ENCODE results near the gene TNK1. TPM values are rescaled to one million over a fixed set of nuclear protein-coding genes. Genes with fewer than 3 reads are reported as not detected.

Gene TNK1
- polyA plus RNA-seq (2012; rRNA removed): 0.64 and 0.75 TPM in 2 replicates
- 0.24 and 0.59 TPM in 2 replicates for polyA plus RNA-seq (2012; cell fraction: cytosol; rRNA removed)
- polyA plus RNA-seq (2012; cell fraction: nucleus; rRNA removed): 2.2 and 3.3 TPM in 2 replicates

GRCh38 chr17:7380855-7381683 lies at the start of gene TNK1:
TNK1 (plus strand) TSS chr17:7381089; CDS start chr17:7382927, 1,838 bp downstream.
- Histone ChIP-seq H3K9ac (no peak within 1 kb of the TSS), H3K4me2 (peak within 1 kb of the TSS; percentile 37), H3K9me2 (no peaks in the 10 kb centered on the region), H3K27me3 (ENCODE audit: insufficient read depth) (peaks cover 8% of the 10 kb centered on the region; the same call in 1 of the 2 replicates), H3K4me1 (ENCODE audit: control insufficient read depth in 1 of 2, insufficient read depth in 2 of 2, low read depth in 1 of 2, low read length in 1 of 2) (peaks cover 0 to 32% of the 10 kb centered on the region in 2 experiments; a peak in 2 of 4 replicates), H3F3A (replicated peaks; ENCODE audit: insufficient read depth) (no peaks in the 10 kb centered on the region), H3K36me3 (replicated peaks in 1 of 2; ENCODE audit: control insufficient read depth in 1 of 2, insufficient read depth in 2 of 2, low read length in 1 of 2) (no peaks in the 10 kb centered on the region), H4K20me1 (ENCODE audit: insufficient read depth) (no peaks in the 10 kb centered on the region), H3K9me3 (no peaks in the 10 kb centered on the region), H3K27ac (ENCODE audit: low read depth in 2 of 2, low read length in 1 of 2) (no peak within 1 kb of the TSS), H2AFZ (ENCODE audit: low read depth) (no peak within 1 kb of the TSS), H3K79me2 (ENCODE audit: insufficient read depth) (no peaks in the 10 kb centered on the region), H3K4me3 (ENCODE audit: low read depth in 2 of 2, low read length in 1 of 2) (peak within 1 kb of the TSS in 1 of 2 experiments; percentile 32; a peak in 2 of 4 replicates)
- POLR2A ChIA-PET: interaction anchor here (0.6 to 1.2 kb wide), 4 partner anchors 9 to 160 kb away, joined by 3 to 4 read pairs (median 3); partner anchors contain the start of gene TMEM256
- TF ChIP-seq ZBTB33 (IDR thresholded peaks at IDR 0.05; ENCODE audit: borderline replicate concordance, low read depth) (no peak), GABPA (IDR thresholded peaks at IDR 0.05; ENCODE audit: low read depth) (no peak), ELF1 (IDR thresholded peaks at IDR 0.05) (no peak), FOXM1 (IDR thresholded peaks at IDR 0.05; ENCODE audit: low read depth) (no peak), EP300 (IDR thresholded peaks at IDR 0.05; ENCODE audit: borderline replicate concordance in 1 of 2, low read depth in 1 of 2, low read length in 1 of 2) (no peak), NFIC (IDR thresholded peaks at IDR 0.05; ENCODE audit: borderline replicate concordance) (no peak), FOSL2 (IDR thresholded peaks at IDR 0.05; ENCODE audit: borderline replicate concordance, low read depth) (no peak), USF1 (IDR thresholded peaks at IDR 0.05; ENCODE audit: borderline replicate concordance, low read depth) (no peak), JUND (IDR thresholded peaks at IDR 0.05) (no peak), MXI1 (IDR thresholded peaks at IDR 0.05; ENCODE audit: low read depth, low read length) (no peak), RFX5 (IDR thresholded peaks at IDR 0.05; ENCODE audit: low read length) (no peak)
- CTCF ChIA-PET: interaction anchor here (0.8 to 1.3 kb wide), 6 partner anchors 9 to 208 kb away, joined by 3 to 11 read pairs (median 4); no protein-coding TSS in a partner anchor
- 44% methylated on average over 20 of the region's 52 CpGs for WGBS (ENCODE audit: low lambda C conversion rate)
- DNase-seq: peak; percentile 64

GRCh38 chr17:7332111-7332510 lies 48.8 kb upstream of the TNK1 start:
- no peaks in the 10 kb centered on the region for H3K36me3 ChIP-seq (replicated peaks in 1 of 2; ENCODE audit: control insufficient read depth in 1 of 2, insufficient read depth in 2 of 2, low read length in 1 of 2)
- ChIA-PET POLR2A (no interaction called here), CTCF (no interaction called here)
- H3K9ac ChIP-seq: no peak overlapping the region
- H3K27ac ChIP-seq (ENCODE audit: low read depth in 2 of 2, low read length in 1 of 2): no peak overlapping the region
- H3F3A ChIP-seq (replicated peaks; ENCODE audit: insufficient read depth): no peaks in the 10 kb centered on the region
- DNase-seq: no peak
- no peaks in the 10 kb centered on the region for H3K9me2 ChIP-seq
- H4K20me1 ChIP-seq (ENCODE audit: insufficient read depth): no peaks in the 10 kb centered on the region
- peaks cover 17% of the 10 kb centered on the region; the same call in 1 of the 2 replicates for H3K79me2 ChIP-seq (ENCODE audit: insufficient read depth)
- H3K4me2 ChIP-seq: no peak overlapping the region
- no peaks in the 10 kb centered on the region for H3K9me3 ChIP-seq
- 51% methylated on average over 2 of the region's 7 CpGs for WGBS (ENCODE audit: low lambda C conversion rate)
- no peak overlapping the region for H2AFZ ChIP-seq (ENCODE audit: low read depth)
- H3K27me3 ChIP-seq (ENCODE audit: insufficient read depth): peaks cover 2% of the 10 kb centered on the region; the same call in 1 of the 2 replicates
- no peak overlapping the region for H3K4me3 ChIP-seq (ENCODE audit: low read depth in 2 of 2, low read length in 1 of 2)
- peaks cover 3 to 13% of the 10 kb centered on the region in 2 experiments; a peak in 2 of 4 replicates for H3K4me1 ChIP-seq (ENCODE audit: control insufficient read depth in 1 of 2, insufficient read depth in 2 of 2, low read depth in 1 of 2, low read length in 1 of 2)
- no peak for TF ChIP-seq RAD21 (IDR thresholded peaks at IDR 0.05; ENCODE audit: low read length)
- no peak for TF ChIP-seq FOSL2 (IDR thresholded peaks at IDR 0.05; ENCODE audit: borderline replicate concordance, low read depth)
- no peak for TF ChIP-seq YY1 (IDR thresholded peaks at IDR 0.05; ENCODE audit: low read depth)
- TF ChIP-seq REST (IDR thresholded peaks at IDR 0.05; ENCODE audit: low read depth, low read length): no peak
- TF ChIP-seq CHD2 (IDR thresholded peaks at IDR 0.05; ENCODE audit: low read length, partially characterized antibody): no peak
- TF ChIP-seq TAF1 (IDR thresholded peaks at IDR 0.05; ENCODE audit: borderline replicate concordance, low read depth, low read length): no peak
- TF ChIP-seq FOXM1 (IDR thresholded peaks at IDR 0.05; ENCODE audit: low read depth): no peak
- TF ChIP-seq SMC3 (IDR thresholded peaks at IDR 0.05; ENCODE audit: low read depth, low read length): no peak
- no peak for TF ChIP-seq MXI1 (IDR thresholded peaks at IDR 0.05; ENCODE audit: low read depth, low read length)
- TF ChIP-seq TEAD4 (IDR thresholded peaks at IDR 0.05; ENCODE audit: borderline replicate concordance, insufficient read depth): no peak
- TF ChIP-seq PBX3 (IDR thresholded peaks at IDR 0.05): no peak
- TF ChIP-seq JUND (IDR thresholded peaks at IDR 0.05): no peak
- no peak for TF ChIP-seq ELF1 (IDR thresholded peaks at IDR 0.05)
